Neural progenitor cell (in vitro differentiated cells): ENCODE measurements around the gene NPR3. TPM values are rescaled to one million over a fixed set of nuclear protein-coding genes. Genes with fewer than 3 reads are reported as not detected.

ENCODE experiments used
- DNase-seq: peaks from one replicate; pipeline ENCODE4 v3.0.0-alpha.2; 2016; ENCODE audit warnings: low spot score
- H2AFZ ChIP-seq: fragments of 200-600 bp; sonication (generic); replicated peaks from 2 replicates; pipeline ENCODE4 v1.6.1; 2016; ENCODE audit warnings: antibody characterized with exemption
- H3F3A ChIP-seq: fragments of 200-600 bp; sonication (generic); 2 replicates; pipeline ENCODE4 v1.6.1; 2016; ENCODE audit warnings: antibody characterized with exemption, low read depth
- H3K27ac ChIP-seq: fragments of 200-600 bp; sonication (generic); 2 replicates; pipeline ENCODE4 v1.5.1; 2016; ENCODE audit warnings: mild to moderate bottlenecking
- H3K27me3 ChIP-seq: fragments of 200-600 bp; sonication (generic); 2 replicates; pipeline ENCODE4 v1.6.1; 2016; ENCODE audit warnings: mild to moderate bottlenecking, moderate library complexity
- H3K36me3 ChIP-seq: fragments of 200-600 bp; sonication (generic); 2 replicates; pipeline ENCODE4 v1.5.1; 2016
- H3K4me1 ChIP-seq: fragments of 200-600 bp; sonication (generic); 2 replicates; pipeline ENCODE4 v1.6.1; 2016; ENCODE audit warnings: mixed run types
- H3K4me2 ChIP-seq: fragments of 200-600 bp; sonication (generic); 2 replicates; pipeline ENCODE4 v1.6.1; 2016
- H3K4me3 ChIP-seq: fragments of 200-600 bp; sonication (generic); 2 replicates; pipeline ENCODE4 v1.5.1; 2016
- H3K79me2 ChIP-seq: fragments of 200-600 bp; sonication (generic); 2 replicates; pipeline ENCODE4 v1.6.1; 2016; ENCODE audit warnings: low read depth
- H3K9ac ChIP-seq: fragments of 200-600 bp; sonication (generic); 2 replicates; pipeline ENCODE4 v1.6.1; 2016
- H3K9me3 ChIP-seq: fragments of 200-600 bp; sonication (generic); 2 replicates; pipeline ENCODE4 v1.5.1; 2016; ENCODE audit warnings: low read depth
- H4K20me1 ChIP-seq: fragments of 200-600 bp; sonication (generic); 2 replicates; pipeline ENCODE4 v1.6.1; 2016; ENCODE audit warnings: low read depth
- H3K27ac Mint-ChIP-seq: 3 replicates; pipeline ENCODE4 v1.8.0; 2021; ENCODE audit warnings: mixed read lengths
- H3K27me3 Mint-ChIP-seq: 2 replicates; pipeline ENCODE4 v1.8.0; 2022; ENCODE audit warnings: low read depth, mild to moderate bottlenecking, inconsistent platforms, moderate library complexity, mixed read lengths; ENCODE audit not compliant: insufficient read depth
- H3K36me3 Mint-ChIP-seq: 3 replicates; pipeline ENCODE4 v1.8.0; 2021; ENCODE audit warnings: mixed read lengths
- H3K4me1 Mint-ChIP-seq: 3 replicates; pipeline ENCODE4 v1.8.0; 2021; ENCODE audit warnings: mixed read lengths
- H3K4me3 Mint-ChIP-seq: 3 replicates; pipeline ENCODE4 v1.8.0; 2021; ENCODE audit warnings: mild to moderate bottlenecking, moderate library complexity, mixed read lengths
- H3K9me3 Mint-ChIP-seq: 3 replicates; pipeline ENCODE4 v1.8.0; 2020; ENCODE audit warnings: mixed read lengths
- CTCF ChIP-seq: fragments of 200-600 bp; sonication (generic); IDR thresholded peaks from 2 replicates; pipeline ENCODE4 v1.5.1; 2017; ENCODE audit warnings: antibody characterized with exemption, mild to moderate bottlenecking
- EZH2 ChIP-seq: fragments of 200-600 bp; sonication (generic); IDR thresholded peaks from 2 replicates; pipeline ENCODE4 v1.6.1; 2017; ENCODE audit warnings: antibody characterized with exemption, mild to moderate bottlenecking, moderate library complexity
- EZH2phosphoT487 ChIP-seq: fragments of 200-600 bp; sonication (generic); IDR thresholded peaks from 2 replicates; pipeline ENCODE4 v1.6.1; 2017; ENCODE audit warnings: antibody characterized with exemption
- total RNA-seq: library from RNA; depleted of rRNA; stranded (reverse); fragments of >200 nt; gene quantifications from 2 replicates; pipeline ENCODE4 v1.2.3, GENCODE V29; 2015; ENCODE audit warnings: low replicate concordance

Gene NPR3
- total RNA-seq, 1 donor from 2014 or later = not detected

GRCh38 chr5:32836176-32836575, 125.1 kb downstream of the NPR3 start:
- no peak for TF ChIP-seq EZH2phosphoT487
- TF ChIP-seq CTCF = no peak
- no peak for TF ChIP-seq EZH2
- no peak overlapping the region for H3K4me2 ChIP-seq
- no peaks in the 10 kb centered on the region for H3K27me3 ChIP-seq
- Mint-ChIP-seq H3K27me3 (peaks cover 5% of the 10 kb centered on the region), H3K9me3 (no peaks in the 10 kb centered on the region), H3K4me3 (no peak overlapping the region), H3K36me3 (no peaks in the 10 kb centered on the region), H3K27ac (no peak overlapping the region), H3K4me1 (no peaks in the 10 kb centered on the region)
- no peak for DNase-seq
- no peak overlapping the region for H3K9ac ChIP-seq
- no peaks in the 10 kb centered on the region for H4K20me1 ChIP-seq
- no peaks in the 10 kb centered on the region for H3F3A ChIP-seq
- H3K79me2 ChIP-seq = no peaks in the 10 kb centered on the region
- H3K27ac ChIP-seq = no peak overlapping the region
- H3K36me3 ChIP-seq = no peaks in the 10 kb centered on the region
- H2AFZ ChIP-seq = no peak overlapping the region
- H3K4me3 ChIP-seq = no peak overlapping the region
- no peaks in the 10 kb centered on the region for H3K4me1 ChIP-seq
- no peaks in the 10 kb centered on the region for H3K9me3 ChIP-seq

GRCh38 chr5:32837211-32837610, 126.1 kb downstream of the NPR3 start:
- Mint-ChIP-seq H3K27ac (no peak overlapping the region), H3K27me3 (peaks cover 5% of the 10 kb centered on the region), H3K9me3 (no peaks in the 10 kb centered on the region), H3K4me3 (no peak overlapping the region), H3K4me1 (no peaks in the 10 kb centered on the region), H3K36me3 (no peaks in the 10 kb centered on the region)
- Histone ChIP-seq H2AFZ (no peak overlapping the region), H3F3A (no peaks in the 10 kb centered on the region), H3K9ac (no peak overlapping the region), H3K79me2 (no peaks in the 10 kb centered on the region), H3K4me3 (no peak overlapping the region), H4K20me1 (no peaks in the 10 kb centered on the region), H3K4me1 (no peaks in the 10 kb centered on the region), H3K9me3 (no peaks in the 10 kb centered on the region), H3K27me3 (no peaks in the 10 kb centered on the region), H3K4me2 (no peak overlapping the region), H3K27ac (no peak overlapping the region), H3K36me3 (no peaks in the 10 kb centered on the region)
- TF ChIP-seq CTCF (no peak), EZH2 (no peak)
- no peak for DNase-seq

GRCh38 chr5:32839106-32839505, 128.0 kb downstream of the NPR3 start:
- no peaks in the 10 kb centered on the region for H3K4me1 Mint-ChIP-seq
- no peaks in the 10 kb centered on the region for H3K4me1 ChIP-seq
- no peaks in the 10 kb centered on the region for H3K9me3 ChIP-seq
- no peaks in the 10 kb centered on the region for H3K27me3 ChIP-seq
- DNase-seq = no peak
- H2AFZ ChIP-seq = no peak overlapping the region
- H3K4me3 Mint-ChIP-seq = no peak overlapping the region
- no peak for TF ChIP-seq EZH2phosphoT487
- TF ChIP-seq CTCF = no peak
- no peak for TF ChIP-seq EZH2
- H3K4me3 ChIP-seq = no peak overlapping the region
- no peaks in the 10 kb centered on the region for H3K79me2 ChIP-seq
- H3K36me3 Mint-ChIP-seq = no peaks in the 10 kb centered on the region
- H3K27ac Mint-ChIP-seq = no peak overlapping the region
- H3K36me3 ChIP-seq = no peaks in the 10 kb centered on the region
- H3K9ac ChIP-seq = no peak overlapping the region
- H3K27me3 Mint-ChIP-seq = peaks cover 5% of the 10 kb centered on the region
- no peaks in the 10 kb centered on the region for H4K20me1 ChIP-seq
- no peaks in the 10 kb centered on the region for H3K9me3 Mint-ChIP-seq
- no peak overlapping the region for H3K27ac ChIP-seq
- no peaks in the 10 kb centered on the region for H3F3A ChIP-seq
- H3K4me2 ChIP-seq = no peak overlapping the region

GRCh38 chr5:32840606-32841005, 129.5 kb downstream of the NPR3 start:
- Histone ChIP-seq H3K27ac (no peak overlapping the region), H3F3A (no peaks in the 10 kb centered on the region), H3K9ac (no peak overlapping the region), H3K9me3 (no peaks in the 10 kb centered on the region), H3K36me3 (no peaks in the 10 kb centered on the region), H3K4me2 (no peak overlapping the region), H3K4me3 (no peak overlapping the region), H3K4me1 (no peaks in the 10 kb centered on the region), H3K79me2 (no peaks in the 10 kb centered on the region), H4K20me1 (no peaks in the 10 kb centered on the region), H2AFZ (no peak overlapping the region), H3K27me3 (no peaks in the 10 kb centered on the region)
- Mint-ChIP-seq H3K36me3 (no peaks in the 10 kb centered on the region), H3K27me3 (peaks cover 5% of the 10 kb centered on the region), H3K4me1 (no peaks in the 10 kb centered on the region), H3K4me3 (no peak overlapping the region), H3K27ac (no peak overlapping the region), H3K9me3 (no peaks in the 10 kb centered on the region)
- DNase-seq = no peak
- TF ChIP-seq EZH2 (no peak), EZH2phosphoT487 (no peak), CTCF (no peak)
